Measurements from ENCODE around the gene LRRC25. TPM values are rescaled to one million over a fixed set of nuclear protein-coding genes. Genes with fewer than 3 reads are reported as not detected.

Gene LRRC25
- total and polyA plus RNA-seq, 4 experiments from 2014 or later: 0.07 to 0.91 (median 0.73) TPM; not detected in 1

DNA sequence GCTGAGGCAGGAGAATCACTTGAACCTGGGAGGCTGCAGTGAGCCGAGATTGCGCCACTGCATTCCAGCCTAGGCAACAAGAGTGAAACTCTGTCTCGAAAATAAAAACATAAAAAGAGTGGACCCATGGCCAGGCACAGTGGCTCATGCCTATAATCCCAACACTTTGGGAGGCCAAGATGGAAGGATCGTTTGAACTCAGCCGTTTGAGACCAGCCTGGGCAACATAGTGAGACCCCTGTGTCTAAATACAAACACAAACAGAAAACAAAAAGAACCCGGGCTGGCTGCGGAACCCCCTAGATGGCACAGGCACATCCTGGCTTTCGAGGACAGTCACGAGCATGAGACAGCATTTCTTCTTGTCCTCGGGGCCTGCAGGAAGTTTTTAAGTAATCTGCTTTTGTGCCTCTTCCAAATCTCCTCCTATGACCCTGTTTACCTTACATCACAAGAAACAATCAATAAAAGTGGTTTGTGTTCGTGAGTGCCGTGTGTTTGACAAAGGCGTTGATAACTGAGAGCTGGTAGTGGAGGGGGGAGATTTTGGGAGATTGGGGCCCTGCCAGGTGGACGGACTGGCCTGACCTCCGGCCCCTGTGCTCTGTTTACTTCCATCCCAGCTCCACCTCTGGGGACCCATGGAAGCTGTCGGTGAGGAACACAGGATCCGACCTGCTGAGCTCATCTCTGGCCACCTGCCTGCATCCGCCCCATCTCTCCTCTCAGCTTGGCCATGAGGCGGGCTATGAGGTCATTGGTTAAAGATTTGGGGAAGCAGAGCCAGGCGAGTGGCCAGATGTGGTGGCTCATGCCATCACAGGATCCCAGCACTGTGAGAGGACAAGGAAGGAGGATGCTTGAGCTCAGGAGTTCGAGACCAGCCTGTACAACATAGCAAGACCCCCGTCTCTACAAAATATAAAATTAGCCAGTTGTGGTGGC is 17.3 kb downstream of the LRRC25 start:
- no peaks in the 10 kb centered on the region for H3K36me3 Mint-ChIP-seq
- H3K4me3 Mint-ChIP-seq: no peak overlapping the region
- H3K9me3 Mint-ChIP-seq: peaks cover 0 to 2% (median 0%) of the 10 kb centered on the region in 8 donors
- H3K27me3 Mint-ChIP-seq: peaks cover 7 to 13% of the 10 kb centered on the region in 2 donors
- intact Hi-C loops (cut with micrococcal nuclease): no loop called here
- Histone ChIP-seq H3K27ac (ENCODE audit: low read depth, low read length) (no peak overlapping the region), H3K36me3 (ENCODE audit: insufficient read depth, low read length) (no peaks in the 10 kb centered on the region), H3K4me1 (ENCODE audit: insufficient read depth, low read length) (no peaks in the 10 kb centered on the region), H3K27me3 (ENCODE audit: insufficient read depth, low read length) (no peaks in the 10 kb centered on the region), H3K9me3 (ENCODE audit: control insufficient read depth in 1 of 2, low read length in 2 of 2) (no peaks in the 10 kb centered on the region), H3K4me3 (ENCODE audit: low read length in 2 of 2) (no peak overlapping the region)
- ChIA-PET CTCF (ENCODE audit: partially characterized antibody) (interaction anchor here (1.0 to 1.2 kb wide), 2 partner anchors 8 to 9 kb away, joined by 3 to 4 read pairs; no protein-coding TSS in a partner anchor), POLR2A (ENCODE audit: partially characterized antibody) (no interaction called here)
- H3K4me1 Mint-ChIP-seq: no peaks in the 10 kb centered on the region
- H3K27ac Mint-ChIP-seq: no peak overlapping the region
- DNase-seq: no peak

DNA sequence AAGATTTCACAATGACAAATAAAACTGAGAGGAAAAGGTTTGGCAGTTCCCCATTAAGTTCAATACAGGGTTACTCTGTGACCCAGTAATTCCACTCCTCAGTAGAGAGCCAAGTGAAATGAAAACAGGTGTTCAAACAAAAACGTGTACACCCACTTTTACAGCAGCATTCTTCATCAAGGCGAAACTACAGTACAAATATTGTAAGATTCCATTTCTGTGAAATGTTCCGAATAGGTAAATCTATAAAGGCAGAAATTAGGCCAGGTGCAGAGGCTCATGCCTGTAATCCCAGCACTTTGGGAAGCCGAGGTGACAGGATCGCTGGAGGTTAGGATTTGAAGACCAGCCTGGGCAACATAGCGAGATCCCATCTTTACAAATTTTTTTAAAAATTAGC is 20.4 kb downstream of the LRRC25 start:
- intact Hi-C loops (cut with micrococcal nuclease): no loop called here
- ChIA-PET POLR2A (ENCODE audit: partially characterized antibody) (no interaction called here), CTCF (ENCODE audit: partially characterized antibody) (no interaction called here)
- Mint-ChIP-seq H3K4me1 (peaks cover 7 to 12% (median 9%) of the 10 kb centered on the region in 4 donors), H3K27ac (no peak overlapping the region), H3K9me3 (peaks cover 0 to 1% (median 0%) of the 10 kb centered on the region in 8 donors), H3K36me3 (no peaks in the 10 kb centered on the region), H3K27me3 (peaks cover 1 to 4% of the 10 kb centered on the region in 2 donors), H3K4me3 (no peak overlapping the region)
- peaks cover 9% of the 10 kb centered on the region for H3K4me1 ChIP-seq (ENCODE audit: insufficient read depth, low read length)
- no peaks in the 10 kb centered on the region for H3K27me3 ChIP-seq (ENCODE audit: insufficient read depth, low read length)
- no peak overlapping the region for H3K4me3 ChIP-seq (ENCODE audit: low read length in 2 of 2)
- H3K36me3 ChIP-seq (ENCODE audit: insufficient read depth, low read length): no peaks in the 10 kb centered on the region
- no peak overlapping the region for H3K27ac ChIP-seq (ENCODE audit: low read depth, low read length)
- no peak for DNase-seq
- no peaks in the 10 kb centered on the region for H3K9me3 ChIP-seq (ENCODE audit: control insufficient read depth in 1 of 2, low read length in 2 of 2)

DNA sequence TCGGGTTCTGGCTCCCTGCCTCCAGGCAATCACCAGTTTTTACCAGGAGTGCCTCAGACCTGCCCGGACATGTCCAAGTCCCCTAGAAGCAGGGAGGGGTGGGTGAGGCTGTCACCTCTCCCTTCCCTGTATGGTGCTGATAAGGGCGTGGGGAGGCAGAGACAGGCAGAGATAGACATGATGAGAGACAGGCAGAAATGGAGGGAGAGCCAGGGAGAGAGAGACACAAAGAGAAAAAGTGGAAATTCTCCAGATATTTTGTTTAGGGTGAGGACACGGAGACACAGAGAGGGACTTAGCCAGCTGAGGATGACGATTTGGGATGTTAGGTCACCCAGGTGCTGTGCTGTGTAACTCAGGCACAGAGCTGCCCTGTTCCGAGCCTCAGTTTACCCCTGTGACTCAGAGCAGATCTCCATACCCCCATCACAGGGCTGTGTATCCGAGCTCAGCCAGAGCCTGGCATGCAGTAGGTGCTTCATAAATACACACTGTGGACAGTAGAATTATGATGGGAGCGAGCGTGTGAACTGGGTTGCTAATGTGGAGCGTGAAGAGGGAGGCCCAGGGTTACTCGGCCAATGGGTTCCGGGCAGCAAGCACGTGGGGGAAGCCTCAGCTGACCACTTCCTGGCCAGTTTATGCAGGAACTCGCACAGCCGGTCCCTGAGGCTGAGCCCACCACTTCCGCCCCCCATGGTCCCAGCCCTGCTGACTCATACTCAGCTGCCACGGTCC is 23.4 kb downstream of the LRRC25 start:
- H3K4me3 ChIP-seq (ENCODE audit: low read length in 2 of 2): no peak overlapping the region

DNA sequence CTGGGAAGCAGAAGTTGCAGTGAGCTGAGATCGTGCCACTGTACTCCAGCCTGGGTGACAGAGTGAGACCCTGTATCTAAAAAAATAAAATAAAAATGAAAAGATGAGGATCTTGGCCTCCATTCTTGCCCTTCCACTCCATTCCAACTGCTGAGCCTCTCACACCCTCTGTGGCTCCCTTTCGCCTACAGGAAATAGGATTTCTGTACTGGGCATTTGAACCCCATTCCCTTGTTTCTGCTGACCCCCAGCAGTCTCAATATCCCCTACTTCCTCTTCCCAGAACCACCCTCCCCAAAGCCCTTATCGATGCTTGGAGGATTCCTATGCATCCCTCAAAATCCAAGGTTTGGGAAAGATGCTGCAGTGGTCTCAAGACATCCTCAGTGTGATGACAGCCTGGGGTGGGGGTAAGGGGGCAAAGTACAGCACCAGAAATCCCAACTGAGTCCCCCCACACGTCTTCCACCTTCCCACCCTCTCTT is 24.0 kb downstream of the LRRC25 start:
- Mint-ChIP-seq H3K27ac (peak overlapping the region in 1 of 7 donors; percentile 79), H3K9me3 (peaks cover 0 to 1% (median 0%) of the 10 kb centered on the region in 8 donors), H3K4me3 (no peak overlapping the region), H3K36me3 (no peaks in the 10 kb centered on the region), H3K4me1 (peaks cover 7 to 12% (median 9%) of the 10 kb centered on the region in 4 donors), H3K27me3 (peaks cover 0 to 2% of the 10 kb centered on the region in 2 donors)
- H3K27ac ChIP-seq (ENCODE audit: low read depth, low read length): no peak overlapping the region
- no peaks in the 10 kb centered on the region for H3K9me3 ChIP-seq (ENCODE audit: control insufficient read depth in 1 of 2, low read length in 2 of 2)
- ChIA-PET POLR2A (ENCODE audit: partially characterized antibody) (no interaction called here), CTCF (ENCODE audit: partially characterized antibody) (interaction anchor here (1.7 kb wide), 1 partner anchor 95 kb away, joined by 3 read pairs; no protein-coding TSS in a partner anchor)
- H3K27me3 ChIP-seq (ENCODE audit: insufficient read depth, low read length): no peaks in the 10 kb centered on the region
- no peaks in the 10 kb centered on the region for H3K36me3 ChIP-seq (ENCODE audit: insufficient read depth, low read length)
- peaks cover 9% of the 10 kb centered on the region for H3K4me1 ChIP-seq (ENCODE audit: insufficient read depth, low read length)
- no peak overlapping the region for H3K4me3 ChIP-seq (ENCODE audit: low read length in 2 of 2)
- intact Hi-C loops (cut with micrococcal nuclease): no loop called here
- DNase-seq: no peak

More for the DNA sequence above, 23.4 kb downstream of the LRRC25 start:
- Mint-ChIP-seq H3K27ac (peak overlapping the region in 2 of 7 donors; percentile 4 to 79), H3K36me3 (no peaks in the 10 kb centered on the region), H3K27me3 (peaks cover 0 to 2% of the 10 kb centered on the region in 2 donors), H3K9me3 (peaks cover 0 to 1% (median 0%) of the 10 kb centered on the region in 8 donors), H3K4me3 (no peak overlapping the region), H3K4me1 (peaks cover 7 to 12% (median 9%) of the 10 kb centered on the region in 4 donors)
- Histone ChIP-seq H3K27me3 (ENCODE audit: insufficient read depth, low read length) (no peaks in the 10 kb centered on the region), H3K4me1 (ENCODE audit: insufficient read depth, low read length) (peaks cover 9% of the 10 kb centered on the region), H3K9me3 (ENCODE audit: control insufficient read depth in 1 of 2, low read length in 2 of 2) (no peaks in the 10 kb centered on the region), H3K27ac (ENCODE audit: low read depth, low read length) (no peak overlapping the region), H3K36me3 (ENCODE audit: insufficient read depth, low read length) (no peaks in the 10 kb centered on the region)
- ChIA-PET POLR2A (ENCODE audit: partially characterized antibody) (no interaction called here), CTCF (ENCODE audit: partially characterized antibody) (interaction anchor here (1.7 kb wide), 1 partner anchor 96 kb away, joined by 3 read pairs; no protein-coding TSS in a partner anchor)
- no peak for DNase-seq
- intact Hi-C loops (cut with micrococcal nuclease): no loop called here

DNA sequence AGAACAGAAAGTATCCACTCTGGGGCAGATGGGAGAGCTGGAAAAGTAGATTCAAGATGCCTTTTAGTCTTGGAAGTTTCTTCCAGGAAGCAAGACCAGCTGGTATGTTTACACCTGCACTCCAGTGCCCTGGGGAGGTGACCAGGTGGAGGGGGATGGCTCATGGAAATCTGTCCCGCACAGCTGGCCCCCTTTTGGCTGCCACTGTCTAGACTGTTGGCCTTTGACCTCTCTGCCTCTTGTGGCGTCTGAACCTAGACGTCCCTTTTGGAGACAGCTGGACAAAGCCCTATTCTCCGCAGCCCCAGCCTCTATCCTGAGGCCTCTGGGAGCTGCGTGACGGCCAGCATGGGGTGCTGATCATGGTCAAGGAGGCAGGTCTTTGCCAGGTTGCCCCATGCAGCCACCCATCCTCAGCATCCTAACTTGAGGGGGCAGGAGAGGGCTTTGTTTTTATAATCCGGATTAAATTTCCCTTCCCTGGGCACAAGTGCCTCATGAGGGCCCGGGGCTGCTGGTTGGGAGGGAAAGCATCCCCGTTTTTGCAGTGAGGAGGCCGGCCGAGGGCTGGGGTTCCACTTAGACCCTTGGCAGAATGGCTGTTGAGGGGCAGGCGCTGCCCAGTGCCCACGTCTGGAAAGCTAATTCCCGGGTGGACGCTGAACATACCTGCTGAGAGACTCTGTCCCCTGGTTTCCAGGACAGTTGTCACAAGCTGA is 28.8 kb downstream of the LRRC25 start:
- no peak for DNase-seq
- Histone ChIP-seq H3K36me3 (ENCODE audit: insufficient read depth, low read length) (peaks cover 5% of the 10 kb centered on the region), H3K4me3 (ENCODE audit: low read length in 2 of 2) (no peak overlapping the region), H3K27ac (ENCODE audit: low read depth, low read length) (no peak overlapping the region), H3K27me3 (ENCODE audit: insufficient read depth, low read length) (no peaks in the 10 kb centered on the region), H3K9me3 (ENCODE audit: control insufficient read depth in 1 of 2, low read length in 2 of 2) (no peaks in the 10 kb centered on the region), H3K4me1 (ENCODE audit: insufficient read depth, low read length) (peaks cover 2% of the 10 kb centered on the region)
- ChIA-PET POLR2A (ENCODE audit: partially characterized antibody) (interaction anchor here (0.6 kb wide), 1 partner anchor 53 kb away, joined by 3 read pairs; no protein-coding TSS in a partner anchor), CTCF (ENCODE audit: partially characterized antibody) (no interaction called here)
- Mint-ChIP-seq H3K4me1 (peaks cover under 1 to 4% (median 2%) of the 10 kb centered on the region in 4 donors), H3K36me3 (peaks cover 18 to 25% of the 10 kb centered on the region in 2 donors), H3K9me3 (peaks cover 0 to 6% (median 0%) of the 10 kb centered on the region in 8 donors), H3K27ac (no peak overlapping the region), H3K4me3 (no peak overlapping the region), H3K27me3 (no peaks in the 10 kb centered on the region)
- intact Hi-C loops (cut with micrococcal nuclease): no loop called here

DNA sequence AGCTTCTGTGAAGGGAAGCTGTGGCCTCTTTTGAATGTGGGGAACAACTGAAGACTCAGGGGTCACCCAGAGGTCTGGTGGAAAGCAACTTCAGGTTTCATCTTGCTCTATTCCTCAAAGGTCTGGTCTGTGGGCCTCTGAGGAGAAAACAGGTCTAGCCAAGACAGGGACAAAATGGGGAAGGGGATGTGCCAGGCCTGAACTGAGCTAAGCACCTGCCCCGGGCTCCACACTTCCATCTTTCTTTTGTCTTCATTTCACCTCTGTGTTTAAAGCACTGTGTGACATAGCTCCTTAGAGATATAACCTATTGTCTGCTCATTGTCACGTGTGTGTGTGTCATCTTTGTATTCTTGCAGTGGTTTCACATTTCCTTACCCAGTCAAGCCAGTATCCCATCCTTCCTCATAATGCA is 31.4 kb downstream of the LRRC25 start:
- Mint-ChIP-seq H3K27me3 (no peaks in the 10 kb centered on the region), H3K9me3 (peaks cover 0 to 6% (median 0%) of the 10 kb centered on the region in 8 donors), H3K4me1 (no peaks in the 10 kb centered on the region), H3K4me3 (no peak overlapping the region), H3K27ac (no peak overlapping the region), H3K36me3 (peaks cover 27 to 40% of the 10 kb centered on the region in 2 donors)
- H3K9me3 ChIP-seq (ENCODE audit: control insufficient read depth in 1 of 2, low read length in 2 of 2): no peaks in the 10 kb centered on the region
- intact Hi-C loops (cut with micrococcal nuclease): no loop called here
- ChIA-PET CTCF (ENCODE audit: partially characterized antibody) (interaction anchor here (0.7 to 1.5 kb wide), 4 partner anchors 22 to 87 kb away, joined by 3 to 6 read pairs (median 4); no protein-coding TSS in a partner anchor), POLR2A (ENCODE audit: partially characterized antibody) (no interaction called here)
- H3K27ac ChIP-seq (ENCODE audit: low read depth, low read length): no peak overlapping the region
- DNase-seq: no peak
- no peak overlapping the region for H3K4me3 ChIP-seq (ENCODE audit: low read length in 2 of 2)
- H3K27me3 ChIP-seq (ENCODE audit: insufficient read depth, low read length): no peaks in the 10 kb centered on the region
- peaks cover 20% of the 10 kb centered on the region for H3K36me3 ChIP-seq (ENCODE audit: insufficient read depth, low read length)
- H3K4me1 ChIP-seq (ENCODE audit: insufficient read depth, low read length): no peaks in the 10 kb centered on the region
